GM19324 (cell line): ENCODE results near the gene TBC1D26.
A peak's percentile ranks its signal among the peaks of the same experiment; 100 is the strongest.
"Not testable (repeated sequence)": the region's sequence is repeated elsewhere in the genome, so short reads cannot be mapped to it uniquely, and the experiment has no call there.

Experiments
- ATAC-seq: cut with Tn5 transposase; IDR thresholded peaks from one replicate; pipeline ENCODE4 v1.9.1; 2021; ENCODE audit warnings: mild to moderate bottlenecking, moderate library complexity; ENCODE audit not compliant: unreplicated experiment, low FRiP score

Gene TBC1D26

GRCh38 chr17:15731900-15732299 lies at the start of gene TBC1D26:
Gene TBC1D26, plus strand, starts transcription at chr17:15732283. Its CDS starts 3,066 bp downstream, at chr17:15735349.
- ATAC-seq, result not testable (repeated sequence)

- ATAC-seq, result not testable (repeated sequence)
Measured at GRCh38 chr17:15683135-15683534, 48.9 kb upstream of the TBC1D26 start.

- peak; percentile 85 for ATAC-seq
Measured at GRCh38 chr17:15683824-15684478, 48.1 kb upstream of the TBC1D26 start, which contains the start of gene TRIM16. Gene TRIM16, minus strand, starts transcription at chr17:15684311. Its CDS starts 32,702 bp downstream, at chr17:15651609.

- ATAC-seq, result not testable (repeated sequence)
Measured at GRCh38 chr17:15687494-15687893, 44.6 kb upstream of the TBC1D26 start.

GRCh38 chr17:15698967-15699366 lies 33.1 kb upstream of the TBC1D26 start:
- ATAC-seq, result peak; percentile 1

- ATAC-seq, result peak; percentile 96
Measured at GRCh38 chr17:15699413-15699924, 32.6 kb upstream of the TBC1D26 start, which contains the start of gene ZNF286A. Gene ZNF286A, plus strand, starts transcription at chr17:15699752. Its CDS starts 578 bp downstream, at chr17:15700330.

GRCh38 chr17:15699937-15700336 lies 32.1 kb upstream of the TBC1D26 start:
- ATAC-seq, result peak; percentile 7

- not testable (repeated sequence) for ATAC-seq
Measured at GRCh38 chr17:15704239-15704638, 27.8 kb upstream of the TBC1D26 start.

- ATAC-seq, result not testable (repeated sequence)
Measured at GRCh38 chr17:15704813-15705212, 27.3 kb upstream of the TBC1D26 start.

- not testable (repeated sequence) for ATAC-seq
Measured at GRCh38 chr17:15708879-15709278, 23.2 kb upstream of the TBC1D26 start.

GRCh38 chr17:15716601-15717563 lies 15.2 kb upstream of the TBC1D26 start:
- not testable (repeated sequence) for ATAC-seq

GRCh38 chr17:15730535-15730934 lies 1.5 kb upstream of the TBC1D26 start:
- ATAC-seq, result not testable (repeated sequence)

GRCh38 chr17:15733174-15733789 lies 1.2 kb downstream of the TBC1D26 start:
- not testable (repeated sequence) for ATAC-seq

GRCh38 chr17:15736578-15736977 lies 4.5 kb downstream of the TBC1D26 start:
- not testable (repeated sequence) for ATAC-seq

- no peak for ATAC-seq
Measured at GRCh38 chr17:15738066-15738465, 6.0 kb downstream of the TBC1D26 start.

GRCh38 chr17:15739259-15739658 lies 7.2 kb downstream of the TBC1D26 start:
- ATAC-seq, result not testable (repeated sequence)

GRCh38 chr17:15740041-15740440 lies 8.0 kb downstream of the TBC1D26 start:
- ATAC-seq, result not testable (repeated sequence)

GRCh38 chr17:15740570-15741120 lies 8.6 kb downstream of the TBC1D26 start:
- ATAC-seq, result no peak

- no peak for ATAC-seq
Measured at GRCh38 chr17:15741624-15742023, 9.5 kb downstream of the TBC1D26 start.
